ENCODE results near the gene CHRNA7.

GRCh38 chr15:31993062-31993461 lies 37.3 kb upstream of the CHRNA7 start:
- TF ChIP-seq POLR2A (IDR thresholded peaks at IDR 0.05; ENCODE audit: control extremely low read depth in 1 of 2, low read depth in 2 of 2, low read length in 2 of 2) (no peak), CTCF (IDR thresholded peaks at IDR 0.05; ENCODE audit: control extremely low read depth in 1 of 3, insufficient read depth in 1 of 3, low read depth in 1 of 3, low read length in 3 of 3) (no peak)

Data from H1 (cell line).